Esophagus muscularis mucosa (tissue), 4 donors: ENCODE results near the gene NSMF.

Experiments used
- EP300 ChIP-seq: sonication (generic); formaldehyde crosslinking; IDR thresholded peaks from one replicate; pipeline ENCODE4 v1.6.1; 2017; ENCODE audit warnings: antibody characterized with exemption
- POLR2A ChIP-seq: fragments of 450-650 bp; IDR thresholded peaks from one replicate; pipeline ENCODE4 v1.6.1; 2017; ENCODE audit warnings: antibody characterized with exemption, moderate library complexity, mild to moderate bottlenecking, low read depth
- POLR2AphosphoS5 ChIP-seq, 2 donors: sonication (generic); formaldehyde crosslinking; IDR thresholded peaks; one replicate each; pipeline ENCODE4 v1.6.1; 2017; ENCODE audit warnings: antibody characterized with exemption in 2 of 2
- TF ChIP-seq, protein P1 (sequence below), 3 experiments: fragments of 200-600 bp in 2 of 3; fragments of 450-650 bp in 1 of 3; sonication (generic) in 2 of 3; IDR thresholded peaks; one replicate each; pipeline ENCODE4 v1.5.1; 2017 to 2019; ENCODE audit warnings: antibody characterized with exemption in 3 of 3, mild to moderate bottlenecking in 2 of 3, moderate library complexity in 1 of 3

DNA sequence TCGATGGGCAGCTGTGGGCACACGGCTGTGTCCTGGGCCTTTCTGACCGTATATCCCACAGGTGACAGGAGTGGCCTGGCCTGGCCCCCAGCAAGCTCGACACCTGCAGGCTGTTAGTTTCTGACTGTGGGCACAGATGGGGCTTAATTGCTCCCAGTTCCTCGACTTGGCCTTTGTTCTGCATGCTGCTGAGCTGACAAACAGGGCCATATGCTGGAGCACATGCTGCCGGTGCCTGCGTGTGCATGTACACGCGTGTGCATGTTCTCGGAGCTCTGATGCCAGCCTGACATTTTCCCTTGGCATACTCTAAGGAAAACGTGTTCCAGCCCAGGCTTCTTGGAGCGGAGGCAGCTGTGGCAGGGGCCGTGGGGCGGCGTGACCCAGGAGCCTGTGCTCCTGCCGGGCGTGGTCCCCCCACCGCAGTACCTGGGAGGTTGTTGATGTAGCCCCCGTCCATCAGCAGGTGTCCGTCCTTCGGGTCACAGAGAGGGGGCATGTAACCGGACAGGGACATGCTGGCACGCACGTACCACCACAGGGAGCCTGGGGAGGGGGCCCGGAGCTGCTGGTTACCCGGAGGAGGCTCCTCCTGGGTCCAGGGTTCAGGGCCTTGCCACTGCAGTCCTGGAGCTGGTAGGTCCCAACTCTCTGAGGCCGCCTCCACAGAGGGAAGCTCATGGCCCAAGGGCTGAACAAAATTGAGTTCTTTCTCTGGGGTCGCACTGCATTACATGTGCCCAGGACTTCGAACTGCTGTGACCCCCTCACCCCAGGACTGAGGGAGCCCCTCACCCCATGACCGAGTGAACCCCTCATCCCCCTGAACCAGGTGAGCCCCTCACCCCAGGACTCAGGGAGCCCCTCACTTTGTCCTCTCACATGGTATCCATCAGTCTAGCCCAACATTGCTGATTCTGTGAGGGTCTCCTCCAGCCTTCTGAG lies 4.1 kb upstream of the NSMF start:
- TF ChIP-seq, protein P1, sequence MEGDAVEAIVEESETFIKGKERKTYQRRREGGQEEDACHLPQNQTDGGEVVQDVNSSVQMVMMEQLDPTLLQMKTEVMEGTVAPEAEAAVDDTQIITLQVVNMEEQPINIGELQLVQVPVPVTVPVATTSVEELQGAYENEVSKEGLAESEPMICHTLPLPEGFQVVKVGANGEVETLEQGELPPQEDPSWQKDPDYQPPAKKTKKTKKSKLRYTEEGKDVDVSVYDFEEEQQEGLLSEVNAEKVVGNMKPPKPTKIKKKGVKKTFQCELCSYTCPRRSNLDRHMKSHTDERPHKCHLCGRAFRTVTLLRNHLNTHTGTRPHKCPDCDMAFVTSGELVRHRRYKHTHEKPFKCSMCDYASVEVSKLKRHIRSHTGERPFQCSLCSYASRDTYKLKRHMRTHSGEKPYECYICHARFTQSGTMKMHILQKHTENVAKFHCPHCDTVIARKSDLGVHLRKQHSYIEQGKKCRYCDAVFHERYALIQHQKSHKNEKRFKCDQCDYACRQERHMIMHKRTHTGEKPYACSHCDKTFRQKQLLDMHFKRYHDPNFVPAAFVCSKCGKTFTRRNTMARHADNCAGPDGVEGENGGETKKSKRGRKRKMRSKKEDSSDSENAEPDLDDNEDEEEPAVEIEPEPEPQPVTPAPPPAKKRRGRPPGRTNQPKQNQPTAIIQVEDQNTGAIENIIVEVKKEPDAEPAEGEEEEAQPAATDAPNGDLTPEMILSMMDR (IDR thresholded peaks at IDR 0.05): no peak
- no peak for TF ChIP-seq POLR2AphosphoS5 (IDR thresholded peaks at IDR 0.05)
- no peak for TF ChIP-seq POLR2A
- no peak for TF ChIP-seq EP300
